A549 treated with dexamethasone at 1 μM for 4 hours (cell line): ENCODE data around the gene SDR42E1. TPM values are rescaled to one million over a fixed set of nuclear protein-coding genes. Genes with fewer than 3 reads are reported as not detected.

ENCODE experiments used
- total RNA-seq: library from RNA; stranded (reverse); fragments of 200-300 nt; extraction: Qiagen RNA extraction; gene quantifications from 5 replicates; pipeline ENCODE4 v1.2.3, GENCODE V29; 2022

SDR42E1 gene
- total RNA-seq: 1.0 to 1.6 TPM (median 1.5 TPM) in 5 replicates

GRCh38 chr16:82011199-82011641, at the start of gene SDR42E1:
Gene SDR42E1, minus strand, starts transcription at chr16:82011470. Its CDS starts 10,612 bp downstream, at chr16:82000858.

GRCh38 chr16:82034981-82035612, 23.8 kb upstream of the SDR42E1 start, which contains the start of gene HSD17B2:
Gene HSD17B2, plus strand, starts transcription at chr16:82035253. Its CDS starts 172 bp downstream, at chr16:82035425.

Other genes starting within 250 kb of the SDR42E1 start
- gene PLCG2, start 232.2 kb downstream of the SDR42E1 start, total RNA-seq: 3.0 to 4.6 TPM (median 4.2 TPM) in 5 replicates
- 0.08 to 0.14 TPM (median 0.09 TPM) in 3 of 5 replicates, not detected in the others for gene HSD17B2, start 23.8 kb upstream of the SDR42E1 start, total RNA-seq
- gene MPHOSPH6, start 158.8 kb upstream of the SDR42E1 start, total RNA-seq: 28.4 to 44.6 TPM (median 29.2 TPM) in 5 replicates